Neural crest cell (in vitro differentiated cells): Measurements from ENCODE around the gene DDX54. TPM values are rescaled to one million over a fixed set of nuclear protein-coding genes. Genes with fewer than 3 reads are reported as not detected.

Experiments used
- DNase-seq: peaks from one replicate; pipeline ENCODE4 v3.0.0; 2021; ENCODE audit warnings: low read depth, mixed read lengths, low spot score
- H3K27ac Mint-ChIP-seq: one replicate; pipeline ENCODE4 v1.8.0; 2021; ENCODE audit warnings: mild to moderate bottlenecking, mixed read lengths; ENCODE audit not compliant: unreplicated experiment
- H3K27me3 Mint-ChIP-seq: 2 replicates; pipeline ENCODE4 v1.8.0; 2021; ENCODE audit warnings: low read depth, mild to moderate bottlenecking, mixed read lengths
- H3K36me3 Mint-ChIP-seq: 2 replicates; pipeline ENCODE4 v1.8.0; 2021; ENCODE audit warnings: low read depth, mild to moderate bottlenecking, mixed read lengths
- H3K4me1 Mint-ChIP-seq: 2 replicates; pipeline ENCODE4 v1.8.0; 2021; ENCODE audit warnings: mixed read lengths
- H3K4me3 Mint-ChIP-seq: one replicate; pipeline ENCODE4 v1.8.0; 2021; ENCODE audit warnings: mild to moderate bottlenecking, mixed read lengths
- H3K9me3 Mint-ChIP-seq: 2 replicates; pipeline ENCODE4 v1.8.0; 2021; ENCODE audit warnings: mixed read lengths
- CTCF ChIP-seq: fragments of 200-600 bp; sonication (generic); conservative IDR thresholded peaks from 2 replicates; pipeline ENCODE4 v1.5.0; 2021; ENCODE audit warnings: antibody characterized with exemption, mild to moderate bottlenecking
- total RNA-seq: library from RNA; stranded (reverse); gene quantifications from 2 replicates; pipeline ENCODE4 v1.2.1, GENCODE V29; 2021

The DDX54 gene
- total RNA-seq, 1 donor from 2014 or later: 69.7 TPM

GRCh38 chr12:113231235-113232088 lies 46.2 kb upstream of the DDX54 start:
- Mint-ChIP-seq H3K4me1 (peaks cover 21% of the 10 kb centered on the region), H3K27me3 (no peaks in the 10 kb centered on the region), H3K4me3 (no peak overlapping the region), H3K27ac (no peak overlapping the region), H3K36me3 (peaks cover 3% of the 10 kb centered on the region), H3K9me3 (no peaks in the 10 kb centered on the region)
- no peak for DNase-seq
- TF ChIP-seq CTCF: no peak

GRCh38 chr12:113230315-113231234 lies 45.3 kb upstream of the DDX54 start:
- peaks cover 19% of the 10 kb centered on the region for H3K4me1 Mint-ChIP-seq
- no peaks in the 10 kb centered on the region for H3K9me3 Mint-ChIP-seq
- no peak for TF ChIP-seq CTCF
- no peak for DNase-seq
- H3K27me3 Mint-ChIP-seq: no peaks in the 10 kb centered on the region
- no peak overlapping the region for H3K27ac Mint-ChIP-seq
- peaks cover 3% of the 10 kb centered on the region for H3K36me3 Mint-ChIP-seq
- H3K4me3 Mint-ChIP-seq: no peak overlapping the region

GRCh38 chr12:113228394-113229028 lies 43.2 kb upstream of the DDX54 start:
- Mint-ChIP-seq H3K27ac (peak overlapping the region; percentile 96), H3K4me1 (peaks cover 17% of the 10 kb centered on the region), H3K9me3 (no peaks in the 10 kb centered on the region), H3K36me3 (peaks cover 3% of the 10 kb centered on the region), H3K27me3 (no peaks in the 10 kb centered on the region), H3K4me3 (no peak overlapping the region)
- TF ChIP-seq CTCF: no peak
- DNase-seq: no peak

GRCh38 chr12:113227686-113228391 lies 42.6 kb upstream of the DDX54 start:
- H3K4me3 Mint-ChIP-seq: no peak overlapping the region
- H3K27ac Mint-ChIP-seq: peak overlapping the region; percentile 27
- no peak for TF ChIP-seq CTCF
- no peaks in the 10 kb centered on the region for H3K27me3 Mint-ChIP-seq
- no peak for DNase-seq
- peaks cover 22% of the 10 kb centered on the region for H3K4me1 Mint-ChIP-seq
- no peaks in the 10 kb centered on the region for H3K9me3 Mint-ChIP-seq
- peaks cover 3% of the 10 kb centered on the region for H3K36me3 Mint-ChIP-seq
